Colonic mucosa (tissue), 4 donors: ENCODE measurements around the gene AQP9. TPM values are rescaled to one million over a fixed set of nuclear protein-coding genes. Genes with fewer than 3 reads are reported as not detected.
"Not testable (repeated sequence)": the region's sequence is repeated elsewhere in the genome, so short reads cannot be mapped to it uniquely, and the experiment has no call there.

Source experiments
- DNase-seq: peaks from one replicate; pipeline ENCODE4 v3.0.0-alpha.2; 2020
- H3K27ac ChIP-seq: fragments of 200-600 bp; one replicate; pipeline ENCODE4 v1.8.0; 2021
- H3K27me3 ChIP-seq: fragments of 200-600 bp; one replicate; pipeline ENCODE4 v1.8.0; 2021
- H3K36me3 ChIP-seq: fragments of 200-600 bp; one replicate; pipeline ENCODE4 v1.8.0; 2021
- H3K4me1 ChIP-seq: fragments of 200-600 bp; one replicate; pipeline ENCODE4 v1.8.0; 2021; ENCODE audit warnings: mild to moderate bottlenecking
- H3K4me3 ChIP-seq: fragments of 200-600 bp; one replicate; pipeline ENCODE4 v1.8.0; 2021
- H3K9ac ChIP-seq, 2 donors: one replicate each; pipeline ENCODE4 v1.7.0; 2013; ENCODE audit warnings: control low read depth in 2 of 2, low read depth in 2 of 2, low read length in 2 of 2
- H3K9me3 ChIP-seq: fragments of 200-600 bp; one replicate; pipeline ENCODE4 v1.8.0; 2021
- intact Hi-C: fragments of 100-400 bp; cut with DNase I; formaldehyde crosslinking; loops from one replicate; pipeline ENCODE4 v1.14.1; 2022
- total RNA-seq, 2 donors: library from RNA; stranded (reverse); fragmentation: NEBNext Ultra II Directional in 1 of 2; extraction: Animal tissue kit (Norgen Biotek cat#: 25700) in 1 of 2; gene quantifications; one replicate each; pipeline ENCODE4 v1.2.1, GENCODE V29; 2021
- TF ChIP-seq, protein P1 (sequence below): fragments of 200-600 bp; IDR thresholded peaks from one replicate; pipeline ENCODE4 v1.8.0; 2022; ENCODE audit warnings: antibody characterized with exemption, mild to moderate bottlenecking
- donor health status: healthy.
- donor health status: DM: no; HTN: no; CAD: no.
- donor health status: DM: no; HTN: no; CAD: no.

Gene AQP9
- total RNA-seq, 2 donors from 2014 or later, result 0.98 TPM; not detected in 1

DNA sequence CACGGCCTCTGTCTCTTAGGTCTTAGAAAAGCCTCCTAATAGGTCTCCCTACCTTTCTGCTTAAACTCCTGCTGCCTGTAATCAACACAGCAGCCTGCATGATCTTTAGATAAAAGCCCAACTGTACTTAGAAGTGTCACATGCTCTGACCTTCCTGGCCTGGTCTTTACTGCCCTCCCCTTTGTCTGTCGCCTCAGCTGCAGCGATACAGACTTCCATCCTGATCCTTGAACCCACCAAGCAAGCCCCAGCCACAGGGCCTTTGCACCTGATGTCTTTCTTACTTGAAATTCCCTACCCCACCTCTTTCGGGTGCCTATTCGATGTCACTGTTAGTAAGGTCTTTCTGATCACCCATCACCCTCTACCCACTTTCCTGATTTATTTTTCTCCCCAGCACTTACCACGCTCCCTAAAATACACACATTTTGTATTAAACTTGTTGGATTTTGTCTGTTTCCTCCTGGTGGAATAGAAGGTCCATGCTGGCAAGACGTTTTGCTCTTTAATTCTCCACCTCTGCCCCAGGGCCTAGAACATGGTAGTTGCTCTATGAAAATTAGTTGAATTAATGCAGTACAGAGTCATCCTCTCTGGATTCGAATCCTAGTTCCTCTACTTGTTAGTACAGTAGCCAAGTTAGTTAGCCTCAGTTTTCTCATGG lies 51.1 kb downstream of the AQP9 start:
- H3K4me3 ChIP-seq, result no peak overlapping the region
- no peak for DNase-seq
- H3K9me3 ChIP-seq, result no peaks in the 10 kb centered on the region
- no peak overlapping the region for H3K27ac ChIP-seq
- TF ChIP-seq, protein P1, sequence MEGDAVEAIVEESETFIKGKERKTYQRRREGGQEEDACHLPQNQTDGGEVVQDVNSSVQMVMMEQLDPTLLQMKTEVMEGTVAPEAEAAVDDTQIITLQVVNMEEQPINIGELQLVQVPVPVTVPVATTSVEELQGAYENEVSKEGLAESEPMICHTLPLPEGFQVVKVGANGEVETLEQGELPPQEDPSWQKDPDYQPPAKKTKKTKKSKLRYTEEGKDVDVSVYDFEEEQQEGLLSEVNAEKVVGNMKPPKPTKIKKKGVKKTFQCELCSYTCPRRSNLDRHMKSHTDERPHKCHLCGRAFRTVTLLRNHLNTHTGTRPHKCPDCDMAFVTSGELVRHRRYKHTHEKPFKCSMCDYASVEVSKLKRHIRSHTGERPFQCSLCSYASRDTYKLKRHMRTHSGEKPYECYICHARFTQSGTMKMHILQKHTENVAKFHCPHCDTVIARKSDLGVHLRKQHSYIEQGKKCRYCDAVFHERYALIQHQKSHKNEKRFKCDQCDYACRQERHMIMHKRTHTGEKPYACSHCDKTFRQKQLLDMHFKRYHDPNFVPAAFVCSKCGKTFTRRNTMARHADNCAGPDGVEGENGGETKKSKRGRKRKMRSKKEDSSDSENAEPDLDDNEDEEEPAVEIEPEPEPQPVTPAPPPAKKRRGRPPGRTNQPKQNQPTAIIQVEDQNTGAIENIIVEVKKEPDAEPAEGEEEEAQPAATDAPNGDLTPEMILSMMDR, result no peak
- H3K9ac ChIP-seq, result no peak overlapping the region
- intact Hi-C loops, result loop anchor here (10.0 kb wide), 2 partner anchors 114 to 424 kb away; no protein-coding TSS in a partner anchor
- no peaks in the 10 kb centered on the region for H3K27me3 ChIP-seq
- H3K36me3 ChIP-seq, result no peaks in the 10 kb centered on the region
- H3K4me1 ChIP-seq, result no peaks in the 10 kb centered on the region

DNA sequence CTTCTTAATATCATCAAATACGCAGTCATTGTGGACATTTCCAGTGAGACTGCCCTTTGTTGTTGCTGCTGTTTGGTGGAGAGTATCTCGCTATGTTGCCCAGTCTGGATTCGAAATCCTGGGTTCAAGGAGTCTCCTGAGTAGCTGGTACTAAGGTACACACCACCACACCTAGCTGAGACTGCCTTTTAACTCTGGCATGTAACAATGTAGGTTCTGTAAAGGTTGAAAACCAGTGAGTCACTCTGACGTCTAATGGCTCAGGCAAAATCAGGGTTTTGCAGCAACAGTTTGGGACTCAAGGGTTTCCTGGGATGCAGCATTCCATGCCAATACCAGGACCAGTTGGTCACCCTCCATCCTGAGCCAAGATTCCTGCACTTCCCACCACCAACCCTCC lies 52.2 kb downstream of the AQP9 start:
- H3K9me3 ChIP-seq, result no peaks in the 10 kb centered on the region
- intact Hi-C loops, result no loop called here
- no peak overlapping the region for H3K9ac ChIP-seq
- no peaks in the 10 kb centered on the region for H3K36me3 ChIP-seq
- H3K4me1 ChIP-seq, result no peaks in the 10 kb centered on the region
- H3K27me3 ChIP-seq, result no peaks in the 10 kb centered on the region
- H3K4me3 ChIP-seq, result no peak overlapping the region
- TF ChIP-seq, protein P1, result no peak
- DNase-seq, result no peak
- H3K27ac ChIP-seq, result no peak overlapping the region

DNA sequence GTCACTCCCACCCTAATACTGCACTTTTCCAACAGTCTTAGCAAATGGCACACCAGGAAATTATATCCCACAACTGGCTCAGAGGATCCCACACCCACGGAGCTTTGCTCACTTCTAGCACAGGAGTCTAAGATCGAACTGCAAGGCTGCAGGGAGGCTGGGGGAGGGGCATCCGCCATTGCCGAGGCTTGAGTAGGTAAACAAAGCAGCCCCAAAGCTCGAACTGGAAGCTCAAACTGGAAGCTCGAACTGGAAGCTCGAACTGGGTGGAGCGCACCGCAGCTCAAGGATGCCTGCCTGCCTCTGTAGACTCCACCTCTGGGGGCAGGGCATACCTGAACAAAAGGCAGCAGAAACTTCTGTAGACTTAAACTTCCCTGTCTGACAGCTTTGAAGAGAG lies 55.5 kb downstream of the AQP9 start:
- H3K36me3 ChIP-seq, DNase-seq, H3K9ac ChIP-seq, H3K27ac ChIP-seq, intact Hi-C loops, H3K27me3 ChIP-seq, H3K4me3 ChIP-seq, H3K9me3 ChIP-seq, H3K4me1 ChIP-seq: not testable (repeated sequence)

DNA sequence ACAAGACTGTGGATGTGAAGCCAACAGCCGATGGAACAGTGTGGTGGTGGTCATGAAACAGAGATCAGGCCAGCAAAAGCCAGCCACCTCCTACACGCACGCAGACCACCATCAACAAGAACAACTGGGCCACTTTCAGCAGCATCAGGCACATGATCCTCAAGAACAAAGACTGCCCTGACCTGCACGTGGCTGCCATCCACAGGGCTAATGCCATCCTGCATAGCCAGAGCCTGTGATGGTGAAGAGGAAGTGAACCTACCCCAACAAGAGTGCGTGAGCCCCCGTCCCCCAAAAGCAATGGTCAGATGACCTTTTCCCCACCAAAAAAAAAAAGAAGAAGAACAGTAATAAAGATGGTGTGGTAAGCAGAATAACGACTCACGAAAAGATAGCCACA lies 62.6 kb downstream of the AQP9 start:
- TF ChIP-seq, protein P1, result no peak
- no peaks in the 10 kb centered on the region for H3K9me3 ChIP-seq
- no peaks in the 10 kb centered on the region for H3K4me1 ChIP-seq
- no peaks in the 10 kb centered on the region for H3K36me3 ChIP-seq
- no peaks in the 10 kb centered on the region for H3K27me3 ChIP-seq
- H3K27ac ChIP-seq, result no peak overlapping the region
- DNase-seq, result no peak
- H3K9ac ChIP-seq, result no peak overlapping the region
- intact Hi-C loops, result no loop called here
- no peak overlapping the region for H3K4me3 ChIP-seq

DNA sequence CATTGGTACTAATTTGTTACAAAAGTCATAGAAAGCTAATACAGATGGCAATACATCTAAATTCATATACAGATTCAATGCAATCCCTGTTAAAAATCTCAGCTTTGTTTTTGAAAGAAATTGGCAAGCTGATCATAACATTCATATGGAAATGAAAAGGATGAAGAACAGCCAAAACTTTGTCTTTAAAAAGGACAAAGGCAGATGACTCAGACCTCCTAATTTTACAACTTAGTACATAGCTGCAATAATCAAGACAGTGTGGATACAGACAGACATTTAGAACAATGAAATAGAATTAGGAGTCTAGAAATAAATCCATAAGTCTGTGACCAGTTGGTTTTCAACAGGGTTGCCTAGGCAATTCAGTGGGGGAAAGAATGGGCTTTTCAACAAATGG lies 63.3 kb downstream of the AQP9 start:
- intact Hi-C loops, result no loop called here
- Histone ChIP-seq H3K27me3 (no peaks in the 10 kb centered on the region), H3K36me3 (no peaks in the 10 kb centered on the region), H3K4me3 (no peak overlapping the region), H3K9ac (no peak overlapping the region), H3K4me1 (no peaks in the 10 kb centered on the region), H3K27ac (no peak overlapping the region), H3K9me3 (no peaks in the 10 kb centered on the region)
- TF ChIP-seq, protein P1, result no peak
- DNase-seq, result no peak

DNA sequence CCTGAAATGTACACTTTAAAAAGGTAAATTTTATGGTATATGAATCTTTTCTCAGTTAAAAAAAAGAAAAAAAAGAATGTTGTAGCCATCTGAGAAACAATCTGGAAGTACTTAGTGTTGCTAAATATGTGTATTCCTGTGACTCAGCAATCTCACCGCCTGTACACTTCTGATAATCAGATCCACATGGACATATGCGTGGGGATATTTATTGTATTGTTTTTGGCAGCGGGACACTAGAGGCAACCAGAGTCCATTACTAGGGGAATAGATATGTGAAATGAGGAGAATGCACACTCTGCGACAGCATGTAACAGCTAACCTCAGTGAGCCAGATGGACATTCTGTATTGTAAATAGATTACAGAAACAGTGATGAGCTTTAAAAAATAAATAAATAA lies 65.4 kb downstream of the AQP9 start:
- no peak overlapping the region for H3K4me3 ChIP-seq
- intact Hi-C loops, result no loop called here
- no peaks in the 10 kb centered on the region for H3K9me3 ChIP-seq
- no peaks in the 10 kb centered on the region for H3K36me3 ChIP-seq
- H3K27ac ChIP-seq, result no peak overlapping the region
- H3K4me1 ChIP-seq, result no peaks in the 10 kb centered on the region
- DNase-seq, result no peak
- TF ChIP-seq, protein P1, result no peak
- no peak overlapping the region for H3K9ac ChIP-seq
- no peaks in the 10 kb centered on the region for H3K27me3 ChIP-seq
